ENCODE results near the gene CPNE6. TPM values are rescaled to one million over a fixed set of nuclear protein-coding genes. Genes with fewer than 3 reads are reported as not detected.
"Not testable (repeated sequence)": the region's sequence is repeated elsewhere in the genome, so short reads cannot be mapped to it uniquely, and the experiment has no call there.

CPNE6 gene
- total RNA-seq, 1 experiment from 2014 or later, result not detected

GRCh38 chr14:24050753-24051152, 20.6 kb upstream of the CPNE6 start:
- H3K79me2 ChIP-seq (ENCODE audit: insufficient read depth, low read length); ATAC-seq; H3K4me2 ChIP-seq (ENCODE audit: low read length); DNase-seq (ENCODE audit: low read depth, low spot score); BruUV-seq (replicated peaks); H3K4me3 ChIP-seq (replicated peaks in 1 of 2; ENCODE audit: low read depth in 1 of 2, low read length in 2 of 2); H3K27ac ChIP-seq (ENCODE audit: low read depth, low read length); H3K9me3 ChIP-seq (ENCODE audit: control insufficient read depth in 1 of 2, insufficient read depth in 1 of 2, low read depth in 1 of 2, low read length in 2 of 2); H3K9me2 ChIP-seq (ENCODE audit: insufficient read depth); intact Hi-C loops (cut with micrococcal nuclease); H3K27me3 ChIP-seq (ENCODE audit: insufficient read depth, low read length); H4K20me1 ChIP-seq (ENCODE audit: insufficient read depth); H2AFZ ChIP-seq (ENCODE audit: low read depth, low read length, poor library complexity, severe bottlenecking); H3K36me3 ChIP-seq (ENCODE audit: control insufficient read depth in 1 of 2, insufficient read depth in 2 of 2, low read length in 2 of 2); H3K9ac ChIP-seq (ENCODE audit: low read length); RAD21 ChIA-PET (ENCODE audit: low non-redundant PET in 1 of 2, low total read pairs in 2 of 2, uncharacterized antibody in 2 of 2, unreplicated experiment in 2 of 2); POLR2A ChIA-PET: not testable (repeated sequence)
- H3K4me1 ChIP-seq (ENCODE audit: control insufficient read depth in 1 of 2, insufficient read depth in 2 of 2, low read length in 2 of 2), result peaks cover 6 to 25% of the 10 kb centered on the region in 2 experiments; a peak in 3 of 4 replicates
- CTCF ChIA-PET, result interaction anchor here (1.5 kb wide), 1 partner anchor 41 kb away, joined by 4 read pairs; no protein-coding TSS in a partner anchor

DNA sequence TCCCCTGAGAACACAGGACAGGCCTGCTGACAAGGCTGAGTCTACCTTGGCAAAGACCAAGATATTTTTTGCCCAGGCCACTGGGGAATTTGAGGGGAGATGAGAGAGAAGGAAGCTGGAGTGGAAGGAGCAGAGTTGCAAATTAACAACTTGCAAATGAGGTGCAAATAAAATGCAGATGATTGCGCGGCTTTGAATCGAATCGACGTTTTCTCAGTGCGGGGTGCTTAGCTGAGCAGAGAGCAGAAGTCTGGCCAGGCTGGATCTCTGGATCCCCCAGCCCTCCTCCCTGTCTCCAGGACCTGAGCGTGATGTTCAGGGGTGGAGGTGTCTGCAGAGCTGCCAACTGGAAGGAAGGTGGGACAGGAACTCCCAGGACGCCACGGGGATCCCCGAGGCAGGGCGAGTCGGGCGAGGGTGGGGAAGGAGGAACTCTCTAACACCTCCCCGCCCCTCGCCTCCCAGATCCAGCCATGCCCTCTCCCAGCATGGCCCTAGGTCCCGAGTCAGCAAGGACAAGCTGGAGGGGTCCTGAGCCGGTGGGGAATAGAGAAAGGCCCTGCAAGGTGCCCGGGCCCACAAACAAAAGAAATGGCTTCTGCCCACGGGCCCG, 20.1 kb upstream of the CPNE6 start:
- RAD21 ChIA-PET (ENCODE audit: low non-redundant PET in 1 of 2, low total read pairs in 2 of 2, uncharacterized antibody in 2 of 2, unreplicated experiment in 2 of 2), result interaction anchor here in 1 of 2 experiments (1.0 kb wide), 1 partner anchor 58 kb away, joined by 3 read pairs; no protein-coding TSS in a partner anchor

More for the DNA sequence above, 20.1 kb upstream of the CPNE6 start:
- POLR2A ChIA-PET, result interaction anchor here (1.5 kb wide), 2 partner anchors 43 to 57 kb away, joined by 7 to 9 read pairs; partner anchors contain the start of gene PCK2
- Histone ChIP-seq H3K36me3 (ENCODE audit: control insufficient read depth in 1 of 2, insufficient read depth in 2 of 2, low read length in 2 of 2) (no peaks in the 10 kb centered on the region), H3K4me3 (replicated peaks in 1 of 2; ENCODE audit: low read depth in 1 of 2, low read length in 2 of 2) (peak overlapping the region; percentile 55 to 73), H3K9me3 (ENCODE audit: control insufficient read depth in 1 of 2, insufficient read depth in 1 of 2, low read depth in 1 of 2, low read length in 2 of 2) (no peaks in the 10 kb centered on the region), H4K20me1 (ENCODE audit: insufficient read depth) (no peaks in the 10 kb centered on the region), H3K27ac (ENCODE audit: low read depth, low read length) (no peak overlapping the region; the same call in 1 of the 2 replicates), H2AFZ (ENCODE audit: low read depth, low read length, poor library complexity, severe bottlenecking) (peak overlapping the region; percentile 61), H3K4me1 (ENCODE audit: control insufficient read depth in 1 of 2, insufficient read depth in 2 of 2, low read length in 2 of 2) (peaks cover 6 to 25% of the 10 kb centered on the region in 2 experiments; a peak in 3 of 4 replicates), H3K27me3 (ENCODE audit: insufficient read depth, low read length) (no peaks in the 10 kb centered on the region), H3K79me2 (ENCODE audit: insufficient read depth, low read length) (no peaks in the 10 kb centered on the region), H3K9ac (ENCODE audit: low read length) (peak overlapping the region; percentile 43), H3K4me2 (ENCODE audit: low read length) (peak overlapping the region; percentile 97), H3K9me2 (ENCODE audit: insufficient read depth) (no peaks in the 10 kb centered on the region)
- no TSS peak for BruUV-seq (replicated peaks)
- DNase-seq (ENCODE audit: low read depth, low spot score) (no peak), ATAC-seq (peak; percentile 10; the same call in 1 of the 2 replicates)
- CTCF ChIA-PET, result interaction anchor here (1.2 to 1.5 kb wide), 2 partner anchors 40 to 58 kb away, joined by 4 to 6 read pairs; no protein-coding TSS in a partner anchor
- intact Hi-C loops (cut with micrococcal nuclease), result no loop called here
- no peak for TF ChIP-seq CEBPB (IDR thresholded peaks at IDR 0.05; ENCODE audit: low read depth)
- TF ChIP-seq CTCF (IDR thresholded peaks at IDR 0.05 in 2 of 3, conservative IDR thresholded peaks at IDR 0.05 in 1 of 3; ENCODE audit: borderline replicate concordance in 1 of 3, insufficient read depth in 1 of 3, low read depth in 2 of 3, low read length in 2 of 3), result no peak
- TF ChIP-seq CBX3 (IDR thresholded peaks at IDR 0.05; ENCODE audit: low read depth), result no peak
- 0 out of 2 replicates have a peak, but pooled peaks have one; percentile 22 for TF ChIP-seq ZFX (IDR thresholded peaks at IDR 0.05)

All from HCT116 (cell line).